Stimulated activated CD4-positive, alpha-beta T cell treated with anti-CD3 and anti-CD28 coated beads, Interleukin-2, amount 100 ng/mL, for 48 hours (primary cell): ENCODE data around the gene IL5RA.
A peak's percentile ranks its signal among the peaks of the same experiment; 100 is the strongest.

Source experiments
- DNase-seq, 2 donors: peaks; one replicate each; pipeline ENCODE4 v3.0.0-alpha.2; 2020

IL5RA gene, protein sequence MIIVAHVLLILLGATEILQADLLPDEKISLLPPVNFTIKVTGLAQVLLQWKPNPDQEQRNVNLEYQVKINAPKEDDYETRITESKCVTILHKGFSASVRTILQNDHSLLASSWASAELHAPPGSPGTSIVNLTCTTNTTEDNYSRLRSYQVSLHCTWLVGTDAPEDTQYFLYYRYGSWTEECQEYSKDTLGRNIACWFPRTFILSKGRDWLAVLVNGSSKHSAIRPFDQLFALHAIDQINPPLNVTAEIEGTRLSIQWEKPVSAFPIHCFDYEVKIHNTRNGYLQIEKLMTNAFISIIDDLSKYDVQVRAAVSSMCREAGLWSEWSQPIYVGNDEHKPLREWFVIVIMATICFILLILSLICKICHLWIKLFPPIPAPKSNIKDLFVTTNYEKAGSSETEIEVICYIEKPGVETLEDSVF

DNA sequence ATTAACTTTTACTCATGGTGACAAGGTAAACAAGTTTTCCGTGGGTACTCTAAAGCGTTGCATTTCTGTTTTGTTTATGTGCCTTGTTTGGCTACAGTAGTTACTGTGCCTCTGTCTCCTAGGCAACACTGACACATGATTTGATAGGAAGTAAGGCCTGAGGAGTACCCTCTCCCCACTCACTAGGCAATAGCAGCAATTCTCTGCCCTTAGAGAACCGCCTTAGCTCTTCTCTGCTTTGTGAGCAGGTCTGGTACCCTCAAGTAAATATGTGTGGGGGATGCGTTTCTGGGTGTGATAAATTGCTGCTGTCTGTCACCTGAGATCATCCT, at the start of gene IL5RA:
Gene IL5RA (minus strand): TSS at position 76 of the 332 bp plus-strand sequence. CDS start 5,390 bp downstream, outside the sequence.
- no peak for DNase-seq

DNA sequence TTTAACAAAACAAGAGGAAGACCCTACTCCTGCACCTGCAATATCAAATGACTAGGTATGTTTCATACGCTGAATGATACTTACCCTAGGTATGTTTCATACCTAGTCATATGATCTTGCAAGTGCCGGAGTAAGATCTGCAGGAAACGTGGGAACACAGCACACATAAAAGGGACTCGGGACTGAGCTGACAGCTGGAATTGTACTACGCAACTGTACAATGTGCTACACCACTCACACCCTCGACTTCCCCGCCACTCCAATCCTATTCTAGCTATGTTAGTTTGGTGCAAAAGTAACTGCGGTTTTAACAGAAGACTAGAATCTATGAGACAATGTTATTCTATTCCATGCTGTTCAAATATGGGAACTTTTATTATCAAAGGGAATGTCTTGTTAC, 47.3 kb upstream of the IL5RA start:
- DNase-seq: no peak

DNA sequence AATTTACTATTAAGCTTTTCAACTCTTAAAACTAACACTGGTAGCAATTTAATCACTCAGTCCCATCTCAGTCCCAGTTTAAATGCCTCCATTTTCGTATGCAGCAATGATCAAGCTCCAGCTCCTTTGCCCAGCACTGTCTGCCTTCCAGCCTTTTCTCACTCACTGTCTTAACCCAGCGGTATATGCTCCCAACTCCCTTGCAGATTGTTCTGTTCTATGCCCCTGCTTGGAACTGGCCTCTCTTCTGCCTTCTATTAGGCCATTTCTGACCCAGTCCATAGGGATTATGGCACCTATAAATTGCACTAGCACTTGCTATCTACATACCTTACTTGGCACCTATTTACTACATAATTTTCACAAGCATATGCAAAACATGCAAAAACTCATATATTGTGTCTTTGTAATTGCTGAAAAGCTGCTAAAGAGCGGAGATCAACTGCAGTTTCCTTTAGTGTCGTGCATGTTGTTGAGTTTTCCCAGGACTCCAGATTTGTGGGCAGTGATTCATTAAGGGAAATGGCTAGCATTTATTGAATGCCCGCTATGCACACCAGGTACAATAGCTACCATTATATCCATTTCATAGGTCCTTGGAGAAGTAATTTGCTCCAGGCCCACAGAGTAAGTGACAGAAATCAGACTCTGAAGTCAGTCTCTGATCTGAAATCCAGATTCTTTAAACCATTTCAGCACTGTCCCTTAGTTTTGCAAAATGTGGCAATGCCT, 44.9 kb upstream of the IL5RA start:
- DNase-seq: no peak

DNA sequence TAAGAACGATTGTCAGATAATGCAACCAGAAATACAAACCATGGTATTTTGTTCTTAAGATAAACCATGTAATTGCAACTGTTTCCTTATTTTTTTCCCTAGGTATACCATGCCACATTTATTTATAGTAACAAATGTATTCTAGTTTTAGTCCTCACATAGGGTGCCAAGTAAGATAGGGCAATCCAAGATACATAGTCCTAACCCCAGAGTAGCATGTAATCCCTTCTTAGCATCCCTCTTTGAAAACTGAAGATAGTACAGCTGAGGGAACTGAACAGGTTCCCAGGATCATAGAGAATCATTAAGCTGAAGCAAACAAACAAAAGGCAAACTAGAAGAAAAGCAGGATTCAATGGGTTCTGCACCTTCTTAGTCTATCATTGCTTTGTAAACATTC, 41.3 kb upstream of the IL5RA start:
- no peak for DNase-seq

DNA sequence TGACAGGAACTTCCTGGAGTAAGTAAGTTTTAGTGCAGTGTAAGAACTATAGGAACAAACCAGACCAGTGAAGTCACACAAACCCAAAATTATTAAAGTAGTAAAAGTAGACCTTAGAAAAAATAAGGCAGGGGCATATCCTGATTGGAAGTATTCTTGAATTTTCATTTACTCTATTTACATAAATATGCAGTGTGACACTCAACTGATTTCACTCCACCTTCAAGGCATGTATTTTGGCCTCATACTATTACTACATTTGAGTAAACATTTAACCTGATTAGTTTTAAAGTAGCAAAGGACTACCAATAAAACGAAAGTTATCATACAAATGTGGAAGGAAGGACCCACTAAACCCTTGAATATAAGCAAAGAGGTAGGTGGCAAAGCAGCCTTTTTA, 39.4 kb upstream of the IL5RA start:
- no peak for DNase-seq

DNA sequence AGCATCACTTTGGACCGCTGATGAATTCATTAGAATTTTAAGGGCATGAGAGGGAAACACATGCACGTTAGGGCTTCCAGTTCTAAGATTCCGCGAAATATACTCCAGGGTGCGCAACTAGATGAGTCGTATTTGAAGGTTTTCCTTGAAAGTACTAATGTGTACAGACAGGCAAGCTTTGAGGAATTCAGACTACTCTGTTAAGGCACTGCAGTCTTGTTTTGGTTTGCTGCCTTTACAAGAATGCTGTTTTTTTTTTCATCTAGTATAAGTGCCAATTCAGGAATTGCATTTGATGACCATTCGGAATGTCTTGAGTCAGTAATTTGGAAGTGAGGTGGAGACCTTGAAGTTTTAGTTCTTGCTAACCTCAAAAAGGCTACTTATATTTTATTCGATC, 35.7 kb upstream of the IL5RA start:
- DNase-seq: no peak

DNA sequence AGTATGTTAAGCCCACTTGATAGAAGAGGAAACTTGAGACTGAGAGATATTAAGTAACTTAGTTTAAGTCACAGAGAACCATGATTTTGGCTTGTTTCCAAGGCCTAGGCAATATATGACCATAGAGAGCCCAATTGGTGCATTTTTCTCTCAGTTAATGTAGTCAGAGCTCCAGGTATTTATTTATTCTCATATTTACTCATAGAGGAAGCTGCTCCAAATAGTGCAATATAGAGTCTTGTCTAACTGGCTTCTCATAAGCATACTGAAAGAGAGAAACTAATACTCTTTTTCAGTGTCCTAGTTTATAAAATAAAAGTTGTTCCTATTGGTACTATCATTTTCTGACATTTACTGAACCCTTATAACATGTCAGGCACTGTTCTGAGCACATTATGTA, 31.8 kb upstream of the IL5RA start:
- DNase-seq: no peak

DNA sequence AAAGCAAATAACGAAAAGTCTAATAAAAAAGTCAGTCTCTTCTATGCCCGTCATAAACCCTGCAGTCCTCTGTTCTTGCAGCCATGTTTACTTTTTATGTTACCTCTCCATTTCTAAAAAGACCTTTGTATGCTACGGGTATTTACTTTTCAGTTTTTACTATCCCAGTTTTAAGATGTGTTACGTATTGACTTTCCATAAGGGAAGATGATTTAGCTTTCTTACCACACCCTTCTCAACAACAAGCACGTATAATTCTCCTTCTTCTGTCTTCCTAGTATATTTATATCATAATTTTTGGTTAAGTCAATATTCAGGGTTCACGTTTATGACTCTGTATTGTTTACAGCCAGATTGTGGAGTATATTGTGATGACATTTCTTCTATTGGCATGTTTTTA, 27.4 kb upstream of the IL5RA start:
- no peak for DNase-seq

DNA sequence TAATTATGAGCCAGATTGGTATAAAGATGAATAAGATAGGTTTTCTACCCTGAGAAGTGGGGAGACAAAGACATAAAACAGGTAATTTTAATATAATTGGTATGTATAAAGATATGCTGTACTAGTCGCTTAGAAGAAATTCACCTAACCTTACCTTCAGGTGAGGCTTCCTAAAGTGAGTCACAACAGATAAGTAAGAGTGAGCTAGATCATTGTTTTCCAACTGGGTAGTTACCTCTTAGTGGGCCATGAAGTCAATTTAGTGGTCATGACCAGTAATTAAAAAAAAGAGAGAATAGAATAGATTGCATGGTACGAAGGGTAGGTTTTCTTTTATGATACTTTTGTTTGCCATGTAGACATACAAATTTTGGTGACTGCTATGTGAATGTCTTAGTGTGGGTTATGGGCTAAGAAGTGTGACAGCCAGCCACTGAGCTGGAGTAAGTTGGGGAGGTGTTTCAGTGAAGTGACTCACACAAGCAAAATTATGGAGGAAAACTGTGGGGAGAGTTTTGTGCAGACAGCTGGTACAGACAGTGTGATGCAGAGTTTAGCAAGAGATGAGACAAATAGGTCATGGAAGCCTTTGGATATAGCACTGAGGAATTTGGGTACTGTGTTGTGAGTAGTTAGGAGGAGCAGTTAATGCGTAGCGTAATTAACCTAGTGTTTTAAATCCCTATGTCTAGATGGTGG, 24.7 kb upstream of the IL5RA start:
- DNase-seq: no peak

DNA sequence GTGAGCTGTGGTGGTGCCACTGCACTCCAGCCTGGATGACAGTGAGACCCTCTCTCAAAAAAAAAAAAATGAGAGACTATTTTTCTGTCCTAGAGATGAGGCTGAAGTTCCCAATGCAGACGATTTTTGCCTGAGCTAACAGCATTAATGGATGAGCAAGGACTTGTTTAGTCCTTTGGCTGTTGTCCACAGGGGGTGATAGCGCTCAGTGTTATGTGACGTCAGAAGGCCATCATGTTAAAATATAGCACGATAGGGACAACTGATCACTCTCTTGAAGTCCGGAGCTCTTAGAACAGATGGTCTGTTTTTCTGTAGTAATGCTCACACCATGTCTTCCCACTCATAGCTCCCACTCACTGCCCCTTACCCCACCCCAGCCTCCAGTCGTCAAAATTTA, 23.3 kb upstream of the IL5RA start:
- no peak for DNase-seq

DNA sequence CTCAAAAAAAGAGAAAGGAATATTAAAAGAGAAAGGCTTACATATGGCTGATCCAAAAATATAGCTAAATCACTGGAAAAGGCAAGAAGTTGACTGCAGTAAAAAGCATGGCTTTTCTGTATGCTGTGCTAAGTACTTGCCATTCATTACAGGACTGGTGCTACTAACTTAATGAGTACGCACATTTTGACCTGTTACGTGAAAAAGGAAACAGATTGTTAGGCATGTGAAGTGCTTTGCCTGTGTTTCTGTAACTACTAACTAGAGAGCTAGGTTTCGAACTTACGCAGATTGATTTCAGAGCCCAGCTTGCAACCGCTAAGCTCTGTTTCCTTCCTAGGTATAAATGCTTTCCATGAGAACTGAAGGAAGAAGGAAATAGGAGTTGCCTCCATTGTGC, 19.4 kb upstream of the IL5RA start:
- DNase-seq: no peak

DNA sequence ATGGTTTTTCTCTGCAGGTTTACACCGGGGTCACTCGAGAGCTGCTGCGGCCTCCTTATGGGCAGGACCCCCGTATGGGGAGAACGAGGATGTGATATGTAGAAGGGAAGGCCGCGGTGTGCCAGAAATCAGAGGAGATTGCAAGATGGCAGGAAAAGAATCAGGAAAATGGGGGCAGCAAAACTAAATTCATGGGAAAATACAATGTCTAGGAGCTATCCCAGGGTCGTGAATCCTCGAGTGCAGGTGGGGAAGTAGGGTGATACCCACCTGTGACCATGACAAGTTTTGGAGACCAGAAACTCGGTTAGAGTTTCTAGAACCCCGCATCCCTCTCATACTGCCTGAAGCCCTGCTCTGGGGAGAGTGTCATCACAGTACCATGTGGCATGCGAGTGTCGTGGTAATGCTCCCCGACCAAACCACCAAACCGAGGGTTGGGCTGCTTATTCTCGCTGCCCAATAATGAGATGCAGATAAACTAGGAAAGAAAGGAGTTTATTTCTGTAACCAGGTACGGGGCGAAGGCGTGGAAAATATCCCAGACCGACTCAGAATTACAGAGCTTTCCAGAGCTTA, 17.3 kb upstream of the IL5RA start:
- peak; percentile 34 for DNase-seq

DNA sequence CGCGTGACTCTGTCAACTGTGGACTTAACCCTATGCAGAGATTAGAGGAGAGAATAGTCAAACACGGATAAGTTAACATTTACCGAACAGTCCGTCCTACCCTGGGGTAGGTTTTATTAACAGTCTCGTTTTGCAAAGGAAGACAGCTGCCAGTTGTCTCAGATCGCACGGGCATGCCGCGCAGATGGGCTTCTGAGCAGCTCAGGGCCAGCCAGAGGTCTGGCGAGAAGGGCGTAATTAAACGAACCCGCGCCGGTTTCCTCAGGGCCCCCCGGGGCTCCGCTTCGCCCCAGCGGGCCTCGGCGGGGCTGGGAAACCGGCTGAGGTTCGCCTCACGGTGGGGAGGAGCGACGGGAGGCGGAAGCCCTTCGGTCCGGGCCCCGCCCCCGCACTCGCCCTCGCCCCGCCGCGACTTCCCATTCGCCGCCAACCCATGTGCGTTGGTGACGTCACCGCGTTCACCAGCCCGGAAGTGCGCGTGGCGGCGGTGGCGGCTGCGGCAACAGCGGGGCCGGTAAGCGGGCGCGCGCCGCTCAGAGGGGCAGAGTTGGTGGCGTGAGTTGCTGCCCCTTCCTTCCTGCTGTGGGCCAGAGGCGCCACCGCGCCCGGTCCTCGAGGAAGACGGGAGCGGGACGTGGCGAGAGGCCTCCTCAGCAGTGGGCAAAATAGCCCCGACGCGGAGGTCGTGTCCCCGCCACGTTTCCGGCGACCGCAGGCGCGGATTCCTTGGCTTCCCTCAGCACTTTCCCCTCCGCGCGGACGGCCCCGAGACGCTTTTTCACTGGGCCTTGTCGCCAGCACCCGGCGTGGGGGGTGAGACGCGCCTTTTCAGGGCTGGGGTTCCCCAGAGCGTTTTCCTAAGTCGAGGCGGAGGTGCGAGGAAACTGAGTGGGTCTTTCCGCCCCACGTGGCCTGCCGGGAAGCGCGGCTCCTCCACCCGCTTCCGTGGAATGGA, 16.6 kb upstream of the IL5RA start, which contains the start of gene TRNT1:
Gene TRNT1 (plus strand): TSS at position 464 of the 955 bp plus-strand sequence. CDS start 2,101 bp downstream, outside the sequence.
- peak; percentile 95 to 98 for DNase-seq

DNA sequence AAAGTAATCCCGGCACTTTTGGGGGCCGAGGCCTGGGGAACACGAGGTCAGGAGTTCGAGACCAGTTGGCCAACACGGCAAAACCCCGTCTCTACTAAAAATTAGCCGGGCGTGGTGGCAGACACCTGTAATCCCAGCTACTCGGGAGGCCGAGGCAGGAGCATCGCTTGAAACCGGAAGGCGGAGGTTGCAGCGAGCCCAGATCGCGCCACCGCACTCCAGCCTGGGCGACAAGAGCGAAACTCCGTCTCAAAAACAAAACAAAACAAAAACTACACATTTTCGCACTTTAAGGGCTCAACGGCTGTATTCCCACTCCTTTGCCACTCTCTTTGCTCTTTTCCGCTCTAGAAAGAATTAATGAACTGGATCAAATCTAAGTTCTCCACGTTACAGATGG, 15.8 kb upstream of the IL5RA start:
- DNase-seq: no peak

DNA sequence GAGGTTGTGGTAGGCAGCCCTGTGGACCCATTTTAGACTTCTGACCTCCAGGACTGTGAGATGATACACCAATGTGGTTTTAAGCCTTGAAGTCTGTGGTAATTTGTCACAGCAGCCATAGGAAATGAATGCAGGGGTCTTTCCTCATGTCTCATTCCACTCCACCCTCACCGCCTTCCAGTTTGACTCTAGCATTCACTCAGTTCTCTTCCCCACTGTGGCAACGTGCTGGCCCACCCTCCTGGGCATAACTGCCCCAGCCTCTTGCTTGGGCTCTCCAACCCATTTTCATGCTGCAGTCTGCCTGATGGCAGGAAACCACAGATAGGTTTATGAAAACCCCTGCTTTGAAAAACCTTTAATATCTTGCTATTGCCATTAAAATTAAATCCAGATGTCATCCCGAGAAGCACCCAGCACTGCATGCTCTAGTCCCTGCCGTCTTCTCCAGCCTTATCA, 9.2 kb upstream of the IL5RA start:
- DNase-seq: no peak

DNA sequence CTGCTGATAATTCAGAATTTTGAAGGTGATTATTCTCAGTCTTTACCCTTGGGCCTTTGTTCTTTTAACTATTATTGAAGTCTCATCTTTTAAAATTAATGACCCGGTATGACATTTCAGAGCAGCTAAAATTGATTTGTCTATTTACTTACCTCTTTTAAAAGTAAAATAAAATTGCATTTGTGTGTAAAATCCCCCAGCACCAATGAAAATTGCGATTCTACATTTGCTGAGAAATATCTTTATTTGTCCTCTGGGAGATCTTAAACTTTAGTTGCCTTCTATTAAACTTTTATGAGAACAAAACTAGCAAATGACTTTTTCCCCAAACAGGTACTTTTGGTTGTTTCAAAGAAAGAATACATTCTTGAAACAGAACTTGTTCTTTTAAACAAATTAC, 7.5 kb upstream of the IL5RA start:
- DNase-seq: no peak

DNA sequence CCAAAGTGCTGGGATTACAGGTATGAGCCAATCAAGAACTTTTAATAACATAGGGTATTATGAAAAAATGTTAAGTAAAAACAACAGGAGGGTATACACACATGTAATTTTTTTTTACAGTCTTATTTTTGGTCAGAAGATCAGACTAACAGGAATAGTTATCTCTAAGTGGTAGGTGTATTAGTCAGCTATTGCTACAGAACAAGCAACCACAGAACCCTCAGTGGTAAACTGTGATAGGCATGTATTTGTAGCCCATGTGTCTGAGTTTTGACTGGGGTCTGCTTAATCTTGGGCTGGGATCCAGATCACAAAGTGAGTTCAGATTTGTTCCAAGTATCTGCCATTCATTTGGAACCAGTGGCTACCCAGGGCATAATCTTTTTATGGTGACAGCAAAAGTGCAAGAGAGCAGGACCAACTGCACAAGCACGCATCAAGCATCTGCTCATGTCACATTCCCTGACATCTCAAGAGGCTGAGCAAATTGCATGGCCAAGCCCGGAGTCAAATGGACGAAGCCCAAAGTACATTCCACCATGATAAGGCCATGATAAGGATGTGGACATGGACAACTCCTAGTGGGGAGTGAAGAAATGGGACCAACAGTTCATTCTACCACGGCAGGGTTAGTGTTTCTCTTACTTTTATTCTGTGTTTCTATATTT, 3.0 kb upstream of the IL5RA start:
- DNase-seq: no peak

DNA sequence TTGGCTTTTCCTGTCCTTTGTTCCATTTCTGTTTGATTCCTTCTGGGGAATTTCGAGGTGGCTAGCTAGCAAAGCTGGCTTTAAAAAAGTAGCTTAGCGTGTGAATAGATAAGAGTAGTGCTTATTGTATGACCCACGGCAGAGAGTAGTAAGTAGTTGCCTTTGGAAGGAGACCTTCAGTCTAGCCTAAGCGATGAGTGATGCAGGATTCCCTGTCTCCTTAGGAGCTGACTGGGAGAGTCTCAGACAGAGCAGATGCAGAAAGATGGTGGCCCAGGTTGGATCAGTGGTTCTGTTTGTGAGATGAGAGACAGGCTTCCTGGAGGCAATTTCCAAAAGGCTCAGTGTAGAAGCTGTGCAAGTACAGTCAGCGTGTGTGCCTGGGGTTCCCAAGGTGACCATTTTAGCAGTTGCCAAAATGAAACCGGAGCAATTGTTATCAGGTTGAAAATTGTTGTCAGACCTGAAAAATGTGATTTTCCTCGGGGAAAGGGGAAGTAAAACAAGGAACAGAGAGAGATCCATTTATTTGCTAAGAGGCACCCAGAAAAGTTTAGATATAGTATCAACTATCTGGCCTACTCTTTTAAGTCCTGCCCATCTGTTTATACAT, 681 bp upstream of the IL5RA start:
- DNase-seq: no peak

DNA sequence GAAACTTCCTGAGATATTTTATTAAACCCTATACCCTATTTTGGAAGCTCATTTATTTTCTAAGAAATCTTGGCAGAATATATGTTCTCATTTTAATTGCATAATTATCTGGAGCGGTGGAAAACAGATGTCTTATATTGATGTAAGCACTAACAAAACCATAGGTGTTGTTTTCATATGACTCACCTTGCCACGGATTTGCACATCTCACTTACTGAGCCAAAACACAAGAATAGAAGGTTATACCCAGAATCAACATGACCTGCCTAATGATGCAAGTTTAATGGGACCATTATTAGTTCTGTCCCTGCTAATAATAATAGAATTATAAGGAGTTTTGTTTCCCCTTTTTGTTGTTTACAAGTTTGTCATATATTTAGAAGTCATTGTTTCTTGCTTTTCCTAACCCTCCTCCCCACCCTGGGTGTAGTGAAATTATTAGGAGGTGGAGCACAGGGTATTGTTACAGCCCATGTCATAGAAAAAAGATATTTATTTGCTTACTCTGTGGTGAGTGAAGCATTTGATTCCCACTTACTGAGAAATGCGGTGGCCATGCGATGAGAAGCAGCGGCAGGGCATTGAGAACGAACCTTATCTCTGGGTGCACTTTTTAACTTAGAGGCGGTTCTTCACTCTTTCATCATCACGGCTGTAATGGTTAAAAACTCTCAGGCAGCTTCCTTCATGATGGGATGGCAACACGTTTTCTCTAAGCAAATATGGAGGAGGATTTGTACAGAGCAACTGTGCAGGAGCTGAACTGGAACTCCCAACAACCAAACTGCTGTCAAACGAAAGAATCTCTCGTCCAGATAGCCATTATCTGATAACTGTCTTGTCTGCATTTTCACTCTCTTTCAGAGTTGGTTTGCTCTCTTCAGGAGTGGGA, 521 bp downstream of the IL5RA start:
- no peak for DNase-seq

DNA sequence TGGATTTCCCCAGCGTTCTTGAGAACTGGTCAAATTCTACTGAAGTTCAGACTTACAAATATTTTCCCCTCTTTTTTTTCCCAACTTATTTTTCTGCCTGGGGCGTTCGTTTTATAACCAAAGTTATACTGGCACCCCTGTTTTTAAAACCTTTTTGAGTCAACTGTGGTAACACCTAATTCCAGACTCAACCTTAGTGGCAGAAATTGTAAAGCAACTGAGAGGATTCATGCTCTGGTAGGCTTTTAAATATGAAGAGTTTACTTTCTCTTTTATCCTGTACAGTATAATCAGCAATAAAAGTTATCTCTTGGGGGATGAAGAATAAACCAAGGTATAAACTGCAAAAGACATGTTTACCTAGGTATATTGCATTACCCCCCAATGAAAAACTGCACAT, 2.3 kb downstream of the IL5RA start:
- DNase-seq: no peak
